Measurements from ENCODE around the gene ARNT2. TPM values are rescaled to one million over a fixed set of nuclear protein-coding genes. Genes with fewer than 3 reads are reported as not detected.

Gene ARNT2
- total and polyA plus RNA-seq, 2 experiments from 2014 or later: 4.6 to 11.6 TPM

DNA sequence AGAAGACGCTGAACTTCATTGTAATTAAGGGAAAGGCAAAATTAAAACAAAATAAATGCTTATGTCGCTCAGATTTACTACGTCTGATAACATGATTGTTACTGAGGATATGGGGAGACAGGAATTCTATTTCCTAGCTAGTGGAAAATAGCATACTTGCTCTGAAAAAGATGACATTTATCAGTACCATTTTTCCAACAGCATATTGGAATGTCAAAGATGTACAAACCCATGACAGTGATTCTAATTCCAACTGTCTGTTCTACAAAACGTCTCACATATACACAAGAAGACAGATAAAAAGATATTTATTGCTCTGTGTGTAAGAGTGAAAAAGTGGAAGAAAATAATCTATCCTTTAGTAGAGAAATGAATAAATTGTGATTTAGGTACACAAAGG, 197.1 kb downstream of the ARNT2 start:
- H3K4me1 ChIP-seq (ENCODE audit: insufficient read depth): peaks cover 13% of the 10 kb centered on the region
- no peak for ATAC-seq
- H3F3A ChIP-seq (replicated peaks; ENCODE audit: low read depth): no peaks in the 10 kb centered on the region
- no peak for DNase-seq (ENCODE audit: low spot score)
- no peaks in the 10 kb centered on the region for H3K36me3 ChIP-seq (ENCODE audit: insufficient read depth)
- H3K9me2 ChIP-seq (ENCODE audit: insufficient read depth): 0 out of 2 replicates have a peak, but pooled peaks cover 7% of the 10 kb centered on the region
- H3K9me3 Mint-ChIP-seq: no peaks in the 10 kb centered on the region
- no peaks in the 10 kb centered on the region for H3K27me3 ChIP-seq (ENCODE audit: insufficient read depth)
- H3K4me1 Mint-ChIP-seq: peaks cover 13% of the 10 kb centered on the region
- no peak overlapping the region for H3K27ac ChIP-seq (ENCODE audit: low read depth)
- no peak overlapping the region for H3K4me2 ChIP-seq
- no peak overlapping the region for H3K4me3 ChIP-seq
- H2AFZ ChIP-seq: no peak overlapping the region
- no peaks in the 10 kb centered on the region for H4K20me1 ChIP-seq (replicated peaks; ENCODE audit: insufficient read depth)
- H3K4me3 Mint-ChIP-seq: no peak overlapping the region
- TF ChIP-seq, protein P1, sequence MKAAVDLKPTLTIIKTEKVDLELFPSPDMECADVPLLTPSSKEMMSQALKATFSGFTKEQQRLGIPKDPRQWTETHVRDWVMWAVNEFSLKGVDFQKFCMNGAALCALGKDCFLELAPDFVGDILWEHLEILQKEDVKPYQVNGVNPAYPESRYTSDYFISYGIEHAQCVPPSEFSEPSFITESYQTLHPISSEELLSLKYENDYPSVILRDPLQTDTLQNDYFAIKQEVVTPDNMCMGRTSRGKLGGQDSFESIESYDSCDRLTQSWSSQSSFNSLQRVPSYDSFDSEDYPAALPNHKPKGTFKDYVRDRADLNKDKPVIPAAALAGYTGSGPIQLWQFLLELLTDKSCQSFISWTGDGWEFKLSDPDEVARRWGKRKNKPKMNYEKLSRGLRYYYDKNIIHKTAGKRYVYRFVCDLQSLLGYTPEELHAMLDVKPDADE (IDR thresholded peaks at IDR 0.05): no peak
- TF ChIP-seq, protein P2, sequence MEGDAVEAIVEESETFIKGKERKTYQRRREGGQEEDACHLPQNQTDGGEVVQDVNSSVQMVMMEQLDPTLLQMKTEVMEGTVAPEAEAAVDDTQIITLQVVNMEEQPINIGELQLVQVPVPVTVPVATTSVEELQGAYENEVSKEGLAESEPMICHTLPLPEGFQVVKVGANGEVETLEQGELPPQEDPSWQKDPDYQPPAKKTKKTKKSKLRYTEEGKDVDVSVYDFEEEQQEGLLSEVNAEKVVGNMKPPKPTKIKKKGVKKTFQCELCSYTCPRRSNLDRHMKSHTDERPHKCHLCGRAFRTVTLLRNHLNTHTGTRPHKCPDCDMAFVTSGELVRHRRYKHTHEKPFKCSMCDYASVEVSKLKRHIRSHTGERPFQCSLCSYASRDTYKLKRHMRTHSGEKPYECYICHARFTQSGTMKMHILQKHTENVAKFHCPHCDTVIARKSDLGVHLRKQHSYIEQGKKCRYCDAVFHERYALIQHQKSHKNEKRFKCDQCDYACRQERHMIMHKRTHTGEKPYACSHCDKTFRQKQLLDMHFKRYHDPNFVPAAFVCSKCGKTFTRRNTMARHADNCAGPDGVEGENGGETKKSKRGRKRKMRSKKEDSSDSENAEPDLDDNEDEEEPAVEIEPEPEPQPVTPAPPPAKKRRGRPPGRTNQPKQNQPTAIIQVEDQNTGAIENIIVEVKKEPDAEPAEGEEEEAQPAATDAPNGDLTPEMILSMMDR (conservative IDR thresholded peaks at IDR 0.05; ENCODE audit: low read depth in 2 of 2): no peak
- TF ChIP-seq, protein P3, sequence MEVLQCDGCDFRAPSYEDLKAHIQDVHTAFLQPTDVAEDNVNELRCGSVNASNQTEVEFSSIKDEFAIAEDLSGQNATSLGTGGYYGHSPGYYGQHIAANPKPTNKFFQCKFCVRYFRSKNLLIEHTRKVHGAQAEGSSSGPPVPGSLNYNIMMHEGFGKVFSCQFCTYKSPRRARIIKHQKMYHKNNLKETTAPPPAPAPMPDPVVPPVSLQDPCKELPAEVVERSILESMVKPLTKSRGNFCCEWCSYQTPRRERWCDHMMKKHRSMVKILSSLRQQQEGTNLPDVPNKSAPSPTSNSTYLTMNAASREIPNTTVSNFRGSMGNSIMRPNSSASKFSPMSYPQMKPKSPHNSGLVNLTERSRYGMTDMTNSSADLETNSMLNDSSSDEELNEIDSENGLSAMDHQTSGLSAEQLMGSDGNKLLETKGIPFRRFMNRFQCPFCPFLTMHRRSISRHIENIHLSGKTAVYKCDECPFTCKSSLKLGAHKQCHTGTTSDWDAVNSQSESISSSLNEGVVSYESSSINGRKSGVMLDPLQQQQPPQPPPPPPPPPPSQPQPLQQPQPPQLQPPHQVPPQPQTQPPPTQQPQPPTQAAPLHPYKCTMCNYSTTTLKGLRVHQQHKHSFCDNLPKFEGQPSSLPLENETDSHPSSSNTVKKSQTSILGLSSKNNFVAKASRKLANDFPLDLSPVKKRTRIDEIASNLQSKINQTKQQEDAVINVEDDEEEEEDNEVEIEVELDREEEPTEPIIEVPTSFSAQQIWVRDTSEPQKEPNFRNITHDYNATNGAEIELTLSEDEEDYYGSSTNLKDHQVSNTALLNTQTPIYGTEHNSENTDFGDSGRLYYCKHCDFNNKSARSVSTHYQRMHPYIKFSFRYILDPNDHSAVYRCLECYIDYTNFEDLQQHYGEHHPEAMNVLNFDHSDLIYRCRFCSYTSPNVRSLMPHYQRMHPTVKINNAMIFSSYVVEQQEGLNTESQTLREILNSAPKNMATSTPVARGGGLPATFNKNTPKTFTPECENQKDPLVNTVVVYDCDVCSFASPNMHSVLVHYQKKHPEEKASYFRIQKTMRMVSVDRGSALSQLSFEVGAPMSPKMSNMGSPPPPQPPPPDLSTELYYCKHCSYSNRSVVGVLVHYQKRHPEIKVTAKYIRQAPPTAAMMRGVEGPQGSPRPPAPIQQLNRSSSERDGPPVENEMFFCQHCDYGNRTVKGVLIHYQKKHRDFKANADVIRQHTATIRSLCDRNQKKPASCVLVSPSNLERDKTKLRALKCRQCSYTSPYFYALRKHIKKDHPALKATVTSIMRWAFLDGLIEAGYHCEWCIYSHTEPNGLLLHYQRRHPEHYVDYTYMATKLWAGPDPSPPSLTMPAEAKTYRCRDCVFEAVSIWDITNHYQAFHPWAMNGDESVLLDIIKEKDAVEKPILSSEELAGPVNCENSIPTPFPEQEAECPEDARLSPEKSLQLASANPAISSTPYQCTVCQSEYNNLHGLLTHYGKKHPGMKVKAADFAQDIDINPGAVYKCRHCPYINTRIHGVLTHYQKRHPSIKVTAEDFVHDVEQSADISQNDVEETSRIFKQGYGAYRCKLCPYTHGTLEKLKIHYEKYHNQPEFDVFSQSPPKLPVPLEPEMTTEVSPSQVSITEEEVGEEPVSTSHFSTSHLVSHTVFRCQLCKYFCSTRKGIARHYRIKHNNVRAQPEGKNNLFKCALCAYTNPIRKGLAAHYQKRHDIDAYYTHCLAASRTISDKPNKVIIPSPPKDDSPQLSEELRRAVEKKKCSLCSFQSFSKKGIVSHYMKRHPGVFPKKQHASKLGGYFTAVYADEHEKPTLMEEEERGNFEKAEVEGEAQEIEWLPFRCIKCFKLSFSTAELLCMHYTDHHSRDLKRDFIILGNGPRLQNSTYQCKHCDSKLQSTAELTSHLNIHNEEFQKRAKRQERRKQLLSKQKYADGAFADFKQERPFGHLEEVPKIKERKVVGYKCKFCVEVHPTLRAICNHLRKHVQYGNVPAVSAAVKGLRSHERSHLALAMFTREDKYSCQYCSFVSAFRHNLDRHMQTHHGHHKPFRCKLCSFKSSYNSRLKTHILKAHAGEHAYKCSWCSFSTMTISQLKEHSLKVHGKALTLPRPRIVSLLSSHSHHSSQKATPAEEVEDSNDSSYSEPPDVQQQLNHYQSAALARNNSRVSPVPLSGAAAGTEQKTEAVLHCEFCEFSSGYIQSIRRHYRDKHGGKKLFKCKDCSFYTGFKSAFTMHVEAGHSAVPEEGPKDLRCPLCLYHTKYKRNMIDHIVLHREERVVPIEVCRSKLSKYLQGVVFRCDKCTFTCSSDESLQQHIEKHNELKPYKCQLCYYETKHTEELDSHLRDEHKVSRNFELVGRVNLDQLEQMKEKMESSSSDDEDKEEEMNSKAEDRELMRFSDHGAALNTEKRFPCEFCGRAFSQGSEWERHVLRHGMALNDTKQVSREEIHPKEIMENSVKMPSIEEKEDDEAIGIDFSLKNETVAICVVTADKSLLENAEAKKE (CRISPR knock-in tag; IDR thresholded peaks at IDR 0.05): no peak
- no peak for TF ChIP-seq EZH2phosphoT487 (IDR thresholded peaks at IDR 0.05; ENCODE audit: unreplicated experiment)
- no peak for TF ChIP-seq POLR2AphosphoS5 (IDR thresholded peaks at IDR 0.05; ENCODE audit: low read depth)
- H3K27me3 Mint-ChIP-seq (ENCODE audit: insufficient read depth, low read depth, poor library complexity): peaks cover 2% of the 10 kb centered on the region
- H3K36me3 Mint-ChIP-seq (ENCODE audit: low read depth): no peaks in the 10 kb centered on the region
- no peaks in the 10 kb centered on the region for H3K79me2 ChIP-seq (replicated peaks; ENCODE audit: insufficient read depth)
- no peak overlapping the region for H3K27ac Mint-ChIP-seq
